K562 (cell line): ENCODE measurements around the gene GNRHR. TPM values are rescaled to one million over a fixed set of nuclear protein-coding genes. Genes with fewer than 3 reads are reported as not detected.

Experiments
- BRCA1 ChIP-seq, 2 experiments: fragments of 450-650 bp in 1 of 2; sonication (generic) in 1 of 2; formaldehyde crosslinking in 1 of 2; IDR thresholded peaks; 2 replicates each; pipeline versions ENCODE4 v1.5.0 to v1.6.1; 2017 to 2020; ENCODE audit warnings: mild to moderate bottlenecking in 1 of 2, missing genetic modification reagents in 1 of 2
- CAMTA2 ChIP-seq: fragments of 250-450 bp; sonication (Bioruptor Pico); conservative IDR thresholded peaks from 2 replicates; pipeline ENCODE4 v1.5.1; 2022
- CBX1 ChIP-seq: sonication (generic); IDR thresholded peaks from 2 replicates; pipeline ENCODE4 v1.6.1; 2016; ENCODE audit warnings: antibody characterized with exemption, low read depth, mild to moderate bottlenecking
- DNMT1 ChIP-seq: fragments of 450-650 bp; IDR thresholded peaks from 2 replicates; pipeline ENCODE4 v1.6.1; 2016; ENCODE audit warnings: antibody characterized with exemption, mild to moderate bottlenecking
- FOXP4 ChIP-seq: sonication (generic); formaldehyde crosslinking; IDR thresholded peaks from 2 replicates; pipeline ENCODE4 v1.8.0; 2022; ENCODE audit warnings: mild to moderate bottlenecking, missing genetic modification reagents, borderline replicate concordance
- HSF4 ChIP-seq: fragments of 250-450 bp; sonication (Bioruptor Pico); IDR thresholded peaks from 2 replicates; pipeline ENCODE4 v2.1.2; 2022; ENCODE audit warnings: mild to moderate bottlenecking, moderate library complexity, borderline replicate concordance
- NR2C2 ChIP-seq, 2 experiments: fragments of 200-800 bp in 1 of 2; sonication (Bioruptor generic) in 1 of 2; sonication (generic) in 1 of 2; formaldehyde crosslinking in 1 of 2; IDR thresholded peaks; 2 replicates each; pipeline versions ENCODE4 v1.6.1 to v1.8.0; 2016 to 2022; ENCODE audit warnings: mild to moderate bottlenecking in 1 of 2, missing compliant biosample characterization in 1 of 2, missing genetic modification characterization in 1 of 2, missing genetic modification reagents in 1 of 2
- PBX2 ChIP-seq, 2 experiments: IDR thresholded peaks in 1 of 2; conservative IDR thresholded peaks in 1 of 2; 2 replicates each; pipeline ENCODE4 v1.6.1; 2016; ENCODE audit warnings: low read depth in 2 of 2, mild to moderate bottlenecking in 1 of 2, missing compliant biosample characterization in 1 of 2, missing genetic modification characterization in 1 of 2, moderate library complexity in 1 of 2
- PCBP2 ChIP-seq: fragments of 200-400 bp; formaldehyde crosslinking; IDR thresholded peaks from 2 replicates; pipeline ENCODE4 v1.6.1; 2018; ENCODE audit warnings: low read length, low read depth, mild to moderate bottlenecking, moderate library complexity; ENCODE audit not compliant: poor library complexity, severe bottlenecking
- SIN3A ChIP-seq, 2 experiments: fragments of 150-350 bp in 1 of 2; IDR thresholded peaks; 2 replicates each; pipeline ENCODE4 v1.6.1; 2011 to 2016; ENCODE audit warnings: borderline replicate concordance in 2 of 2, low read depth in 2 of 2, low read length in 2 of 2, mild to moderate bottlenecking in 2 of 2, moderate library complexity in 2 of 2; ENCODE audit not compliant: control insufficient read depth in 1 of 2
- SRSF1 ChIP-seq: fragments of 200-400 bp; formaldehyde crosslinking; IDR thresholded peaks from 2 replicates; pipeline ENCODE4 v1.6.1; 2017; ENCODE audit warnings: mild to moderate bottlenecking, low read depth, low read length, moderate library complexity
- STAT5A ChIP-seq: IDR thresholded peaks from 2 replicates; pipeline ENCODE4 v1.6.1; 2012; ENCODE audit warnings: low read length, inconsistent platforms, borderline replicate concordance
- ZEB2 ChIP-seq: fragments of 450-650 bp; IDR thresholded peaks from 2 replicates; pipeline ENCODE4 v1.6.1; 2016
- ZHX1 ChIP-seq: fragments of 150-350 bp; conservative IDR thresholded peaks from 2 replicates; pipeline ENCODE4 v1.6.1; 2014; ENCODE audit warnings: low read length
- ZNF12 ChIP-seq: sonication (generic); formaldehyde crosslinking; IDR thresholded peaks from 2 replicates; pipeline ENCODE4 v1.4.0; 2020; ENCODE audit warnings: mild to moderate bottlenecking, missing genetic modification reagents
- ZNF232 ChIP-seq: sonication (generic); formaldehyde crosslinking; IDR thresholded peaks from 2 replicates; pipeline ENCODE4 v1.8.0; 2022; ENCODE audit warnings: mild to moderate bottlenecking, missing genetic modification reagents
- ZNF280A ChIP-seq: fragments of 450-650 bp; IDR thresholded peaks from 2 replicates; pipeline ENCODE4 v1.6.1; 2018; ENCODE audit warnings: mild to moderate bottlenecking, low read depth; ENCODE audit not compliant: partially characterized antibody
- ZNF764 ChIP-seq: fragments of 250-450 bp; sonication (Bioruptor Pico); IDR thresholded peaks from 2 replicates; pipeline ENCODE4 v1.4.0; 2020; ENCODE audit warnings: low read depth, mild to moderate bottlenecking, moderate library complexity
- polyA plus RNA-seq, 8 experiments: library from polyadenylated mRNA; depleted of rRNA in 4 of 8; stranded (reverse) in 5 of 8; unstranded in 3 of 8; fragments of >200 nt; fragmentation: Nextera tagmentation in 2 of 8; fragmentation: Illumina TruSeq in 1 of 8; extraction: Ambion mirVana in 2 of 8; extraction: Trizol in 1 of 8; gene quantifications; 2 replicates each; pipeline versions ENCODE4 v1.2.1 to v1.2.3, GENCODE V29; 2011 to 2014; ENCODE audit warnings: inconsistent platforms in 1 of 8, missing spikeins in 1 of 8
- total RNA-seq, 7 experiments: library from RNA; depleted of rRNA in 6 of 7; stranded (reverse); fragments of >200 nt in 6 of 7; fragmentation: Illumina TruSeq in 2 of 7; extraction: Trizol in 2 of 7; gene quantifications; 2 replicates each; pipeline versions ENCODE4 v1.2.1 to v1.2.3, GENCODE V29; 2011 to 2021; ENCODE audit warnings: low replicate concordance in 1 of 7

The GNRHR gene
- total and polyA plus RNA-seq, 9 of the 15 experiments (the other 6 are each of a cell fraction or from before 2014, with no cell fraction given) = 0.06 to 0.13 TPM; not detected in 7

- no peak for TF ChIP-seq FOXP4
- TF ChIP-seq SIN3A (IDR thresholded peaks at IDR 0.05; ENCODE audit: borderline replicate concordance in 2 of 2, control insufficient read depth in 1 of 2, low read depth in 2 of 2, low read length in 2 of 2) = no peak
- TF ChIP-seq ZEB2 = 0 out of 2 replicates have a peak, but pooled peaks have one; percentile 15
- no peak for TF ChIP-seq PCBP2
- TF ChIP-seq BRCA1 (IDR thresholded peaks at IDR 0.05) = no peak
- no peak for TF ChIP-seq BRCA1 (CRISPR knock-in tag; IDR thresholded peaks at IDR 0.05)
- no peak for TF ChIP-seq ZNF280A
- TF ChIP-seq CAMTA2 = no peak
- TF ChIP-seq ZHX1 = no peak
- TF ChIP-seq STAT5A = no peak
- TF ChIP-seq NR2C2 (CRISPR knock-in tag; IDR thresholded peaks at IDR 0.05) = no peak
- TF ChIP-seq NR2C2 (tag; IDR thresholded peaks at IDR 0.05) = no peak
- no peak; the same call in 1 of the 2 replicates for TF ChIP-seq HSF4 (CRISPR knock-in tag)
- 0 out of 2 replicates have a peak, but pooled peaks have one; percentile 21 for TF ChIP-seq CBX1
- TF ChIP-seq DNMT1 = no peak
- TF ChIP-seq ZNF764 = no peak
- TF ChIP-seq SRSF1 = no peak
- no peak for TF ChIP-seq PBX2 (CRISPR knock-in tag; IDR thresholded peaks at IDR 0.05; ENCODE audit: low read depth)
- 0 out of 2 replicates have a peak, but pooled peaks have one; percentile 8 for TF ChIP-seq PBX2 (tag; conservative IDR thresholded peaks at IDR 0.05; ENCODE audit: low read depth)
- no peak for TF ChIP-seq ZNF232 (CRISPR knock-in tag)
- no peak for TF ChIP-seq ZNF12 (CRISPR knock-in tag)
These were observed 32.8 kb downstream of the GNRHR start (continued) for GRCh38 chr4:67721315-67721769.
